SK-N-SH treated with all-trans-retinoic acid at 6 μM for 48 hours (cell line): ENCODE results near the gene ZNF333.

Experiments
- ATAC-seq: fragments of 200-7000 bp; cut with Tn5 transposase; 3 replicates; pipeline ENCODE4 v1.9.1; 2020; ENCODE audit warnings: mild to moderate bottlenecking, moderate library complexity
- ARNTL ChIP-seq: fragments of 450-650 bp; formaldehyde crosslinking; IDR thresholded peaks from 2 replicates; pipeline ENCODE4 v1.5.0; 2020; ENCODE audit warnings: low read depth, mild to moderate bottlenecking, moderate library complexity, borderline replicate concordance
- BACH2 ChIP-seq: fragments of 250-450 bp; sonication (Bioruptor Pico); IDR thresholded peaks from 2 replicates; pipeline ENCODE4 v1.9.0; 2021; ENCODE audit warnings: mild to moderate bottlenecking, borderline replicate concordance
- CSDC2 ChIP-seq: fragments of 250-450 bp; sonication (Bioruptor Pico); IDR thresholded peaks from 2 replicates; pipeline ENCODE4 v1.5.0; 2020; ENCODE audit warnings: mild to moderate bottlenecking, moderate library complexity
- ESRRG ChIP-seq: fragments of 250-450 bp; sonication (Bioruptor Pico); IDR thresholded peaks from 2 replicates; pipeline ENCODE4 v1.6.1; 2021; ENCODE audit warnings: mild to moderate bottlenecking
- GLIS3 ChIP-seq: fragments of 250-450 bp; sonication (Bioruptor Pico); IDR thresholded peaks from 2 replicates; pipeline ENCODE4 v1.5.0; 2020; ENCODE audit warnings: mild to moderate bottlenecking, moderate library complexity
- ISL1 ChIP-seq: fragments of 250-450 bp; sonication (Bioruptor Pico); IDR thresholded peaks from 2 replicates; pipeline ENCODE4 v2.1.2; 2022; ENCODE audit warnings: mild to moderate bottlenecking, moderate library complexity
- OSR1 ChIP-seq: fragments of 250-450 bp; sonication (Bioruptor Pico); IDR thresholded peaks from 2 replicates; pipeline ENCODE4 v1.8.0; 2022; ENCODE audit warnings: moderate library complexity, mild to moderate bottlenecking, inconsistent platforms
- PATZ1 ChIP-seq: fragments of 250-450 bp; sonication (Bioruptor Pico); IDR thresholded peaks from 2 replicates; pipeline ENCODE4 v1.8.0; 2020; ENCODE audit warnings: mild to moderate bottlenecking, moderate library complexity, borderline replicate concordance
- POU6F1 ChIP-seq: fragments of 250-450 bp; sonication (Bioruptor Pico); IDR thresholded peaks from 2 replicates; pipeline ENCODE4 v1.8.0; 2021; ENCODE audit warnings: low read depth, mild to moderate bottlenecking, moderate library complexity, borderline replicate concordance
- PPARA ChIP-seq: fragments of 250-450 bp; sonication (Bioruptor Pico); IDR thresholded peaks from 2 replicates; pipeline ENCODE4 v1.5.0; 2020; ENCODE audit warnings: mild to moderate bottlenecking, borderline replicate concordance
- RARB ChIP-seq: fragments of 250-450 bp; sonication (Bioruptor Pico); IDR thresholded peaks from 2 replicates; pipeline ENCODE4 v1.8.0; 2021; ENCODE audit warnings: mild to moderate bottlenecking, moderate library complexity
- SNAI2 ChIP-seq: fragments of 250-450 bp; sonication (Bioruptor Pico); IDR thresholded peaks from 2 replicates; pipeline ENCODE4 v1.5.0; 2020; ENCODE audit warnings: mild to moderate bottlenecking, moderate library complexity
- TCF4 ChIP-seq: fragments of 250-450 bp; sonication (Bioruptor Pico); IDR thresholded peaks from 2 replicates; pipeline ENCODE4 v1.8.0; 2021; ENCODE audit warnings: mild to moderate bottlenecking, moderate library complexity, borderline replicate concordance
- TOX ChIP-seq: fragments of 250-450 bp; sonication (Bioruptor Pico); IDR thresholded peaks from 2 replicates; pipeline ENCODE4 v1.8.0; 2021; ENCODE audit warnings: mild to moderate bottlenecking, moderate library complexity, borderline replicate concordance
- ZC3H10 ChIP-seq: fragments of 250-450 bp; sonication (Bioruptor Pico); IDR thresholded peaks from 2 replicates; pipeline ENCODE4 v1.5.1; 2021; ENCODE audit warnings: mild to moderate bottlenecking, moderate library complexity
- ZFP3 ChIP-seq: fragments of 250-450 bp; sonication (Bioruptor Pico); IDR thresholded peaks from 2 replicates; pipeline ENCODE4 v1.5.0; 2020; ENCODE audit warnings: mild to moderate bottlenecking, moderate library complexity
- ZFP30 ChIP-seq: fragments of 450-650 bp; formaldehyde crosslinking; IDR thresholded peaks from 2 replicates; pipeline ENCODE4 v1.5.0; 2022; ENCODE audit warnings: mild to moderate bottlenecking, moderate library complexity
- ZNF565 ChIP-seq: fragments of 450-650 bp; formaldehyde crosslinking; conservative IDR thresholded peaks from 2 replicates; pipeline ENCODE4 v1.5.0; 2020; ENCODE audit warnings: low read depth, mild to moderate bottlenecking, moderate library complexity
- ZNF8 ChIP-seq: fragments of 450-650 bp; formaldehyde crosslinking; IDR thresholded peaks from 2 replicates; pipeline ENCODE4 v1.5.0; 2020; ENCODE audit warnings: mild to moderate bottlenecking, moderate library complexity
- TF ChIP-seq, protein P1 (sequence below): fragments of 250-450 bp; sonication (Bioruptor Pico); IDR thresholded peaks from 2 replicates; pipeline ENCODE4 v1.5.1; 2021; ENCODE audit warnings: mild to moderate bottlenecking, moderate library complexity
- TF ChIP-seq, protein P2 (sequence below): fragments of 250-450 bp; sonication (Bioruptor Pico); IDR thresholded peaks from 2 replicates; pipeline ENCODE4 v1.5.1; 2020; ENCODE audit warnings: low read depth, mild to moderate bottlenecking, moderate library complexity
- TF ChIP-seq, protein P3 (sequence below): fragments of 250-450 bp; sonication (Bioruptor Pico); IDR thresholded peaks from 2 replicates; pipeline ENCODE4 v1.5.0; 2020; ENCODE audit warnings: mild to moderate bottlenecking, moderate library complexity

The ZNF333 gene

GRCh38 chr19:14718522-14719116 is 28.8 kb downstream of the ZNF333 start:
- ATAC-seq = no peak
- TF ChIP-seq SNAI2 (CRISPR knock-in tag) = no peak
- TF ChIP-seq ISL1 (CRISPR knock-in tag) = no peak
- no peak for TF ChIP-seq RARB (CRISPR knock-in tag)
- no peak for TF ChIP-seq PPARA (CRISPR knock-in tag)
- TF ChIP-seq CSDC2 (CRISPR knock-in tag) = no peak
- TF ChIP-seq GLIS3 = no peak
- TF ChIP-seq ZNF565 = no peak
- no peak for TF ChIP-seq ZFP30 (CRISPR knock-in tag)
- TF ChIP-seq POU6F1 = no peak
- no peak for TF ChIP-seq ESRRG (CRISPR knock-in tag)
- TF ChIP-seq PATZ1 = no peak
- TF ChIP-seq, protein P1, sequence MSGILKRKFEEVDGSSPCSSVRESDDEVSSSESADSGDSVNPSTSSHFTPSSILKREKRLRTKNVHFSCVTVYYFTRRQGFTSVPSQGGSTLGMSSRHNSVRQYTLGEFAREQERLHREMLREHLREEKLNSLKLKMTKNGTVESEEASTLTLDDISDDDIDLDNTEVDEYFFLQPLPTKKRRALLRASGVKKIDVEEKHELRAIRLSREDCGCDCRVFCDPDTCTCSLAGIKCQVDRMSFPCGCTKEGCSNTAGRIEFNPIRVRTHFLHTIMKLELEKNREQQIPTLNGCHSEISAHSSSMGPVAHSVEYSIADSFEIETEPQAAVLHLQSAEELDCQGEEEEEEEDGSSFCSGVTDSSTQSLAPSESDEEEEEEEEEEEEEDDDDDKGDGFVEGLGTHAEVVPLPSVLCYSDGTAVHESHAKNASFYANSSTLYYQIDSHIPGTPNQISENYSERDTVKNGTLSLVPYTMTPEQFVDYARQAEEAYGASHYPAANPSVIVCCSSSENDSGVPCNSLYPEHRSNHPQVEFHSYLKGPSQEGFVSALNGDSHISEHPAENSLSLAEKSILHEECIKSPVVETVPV (CRISPR knock-in tag) = no peak
- TF ChIP-seq BACH2 (CRISPR knock-in tag) = no peak
- TF ChIP-seq TOX (CRISPR knock-in tag) = no peak
- TF ChIP-seq ZNF8 (CRISPR knock-in tag) = no peak
- TF ChIP-seq, protein P2, sequence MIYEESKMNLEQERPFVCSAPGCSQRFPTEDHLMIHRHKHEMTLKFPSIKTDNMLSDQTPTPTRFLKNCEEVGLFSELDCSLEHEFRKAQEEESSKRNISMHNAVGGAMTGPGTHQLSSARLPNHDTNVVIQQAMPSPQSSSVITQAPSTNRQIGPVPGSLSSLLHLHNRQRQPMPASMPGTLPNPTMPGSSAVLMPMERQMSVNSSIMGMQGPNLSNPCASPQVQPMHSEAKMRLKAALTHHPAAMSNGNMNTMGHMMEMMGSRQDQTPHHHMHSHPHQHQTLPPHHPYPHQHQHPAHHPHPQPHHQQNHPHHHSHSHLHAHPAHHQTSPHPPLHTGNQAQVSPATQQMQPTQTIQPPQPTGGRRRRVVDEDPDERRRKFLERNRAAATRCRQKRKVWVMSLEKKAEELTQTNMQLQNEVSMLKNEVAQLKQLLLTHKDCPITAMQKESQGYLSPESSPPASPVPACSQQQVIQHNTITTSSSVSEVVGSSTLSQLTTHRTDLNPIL (CRISPR knock-in tag) = no peak
- TF ChIP-seq ARNTL (CRISPR knock-in tag) = no peak
- TF ChIP-seq, protein P3, sequence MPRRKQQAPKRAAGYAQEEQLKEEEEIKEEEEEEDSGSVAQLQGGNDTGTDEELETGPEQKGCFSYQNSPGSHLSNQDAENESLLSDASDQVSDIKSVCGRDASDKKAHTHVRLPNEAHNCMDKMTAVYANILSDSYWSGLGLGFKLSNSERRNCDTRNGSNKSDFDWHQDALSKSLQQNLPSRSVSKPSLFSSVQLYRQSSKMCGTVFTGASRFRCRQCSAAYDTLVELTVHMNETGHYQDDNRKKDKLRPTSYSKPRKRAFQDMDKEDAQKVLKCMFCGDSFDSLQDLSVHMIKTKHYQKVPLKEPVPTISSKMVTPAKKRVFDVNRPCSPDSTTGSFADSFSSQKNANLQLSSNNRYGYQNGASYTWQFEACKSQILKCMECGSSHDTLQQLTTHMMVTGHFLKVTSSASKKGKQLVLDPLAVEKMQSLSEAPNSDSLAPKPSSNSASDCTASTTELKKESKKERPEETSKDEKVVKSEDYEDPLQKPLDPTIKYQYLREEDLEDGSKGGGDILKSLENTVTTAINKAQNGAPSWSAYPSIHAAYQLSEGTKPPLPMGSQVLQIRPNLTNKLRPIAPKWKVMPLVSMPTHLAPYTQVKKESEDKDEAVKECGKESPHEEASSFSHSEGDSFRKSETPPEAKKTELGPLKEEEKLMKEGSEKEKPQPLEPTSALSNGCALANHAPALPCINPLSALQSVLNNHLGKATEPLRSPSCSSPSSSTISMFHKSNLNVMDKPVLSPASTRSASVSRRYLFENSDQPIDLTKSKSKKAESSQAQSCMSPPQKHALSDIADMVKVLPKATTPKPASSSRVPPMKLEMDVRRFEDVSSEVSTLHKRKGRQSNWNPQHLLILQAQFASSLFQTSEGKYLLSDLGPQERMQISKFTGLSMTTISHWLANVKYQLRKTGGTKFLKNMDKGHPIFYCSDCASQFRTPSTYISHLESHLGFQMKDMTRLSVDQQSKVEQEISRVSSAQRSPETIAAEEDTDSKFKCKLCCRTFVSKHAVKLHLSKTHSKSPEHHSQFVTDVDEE (CRISPR knock-in tag) = no peak
- TF ChIP-seq ZC3H10 (CRISPR knock-in tag) = no peak
- no peak for TF ChIP-seq TCF4 (CRISPR knock-in tag)

- ATAC-seq = no peak
- TF ChIP-seq, protein P1 (CRISPR knock-in tag) = no peak
- TF ChIP-seq PATZ1 = no peak
- TF ChIP-seq, protein P2 (CRISPR knock-in tag) = no peak
- TF ChIP-seq ZFP30 (CRISPR knock-in tag) = no peak
- TF ChIP-seq PPARA (CRISPR knock-in tag) = no peak
- TF ChIP-seq GLIS3 = no peak
- TF ChIP-seq SNAI2 (CRISPR knock-in tag) = no peak
- TF ChIP-seq ZNF565 = no peak
- no peak for TF ChIP-seq OSR1 (CRISPR knock-in tag)
- TF ChIP-seq, protein P3 (CRISPR knock-in tag) = no peak
- TF ChIP-seq BACH2 (CRISPR knock-in tag) = no peak
- TF ChIP-seq ESRRG (CRISPR knock-in tag) = no peak
- no peak for TF ChIP-seq ZFP3 (CRISPR knock-in tag)
Measured at GRCh38 chr19:14719162-14719561, 29.3 kb downstream of the ZNF333 start.
